ENCODE data around the gene DENND1A.

GRCh38 chr9:123488722-123489321, 441.1 kb downstream of the DENND1A start:
- TF ChIP-seq EZH2 (IDR thresholded peaks at IDR 0.05): no peak
- TF ChIP-seq POLR2AphosphoS5 (IDR thresholded peaks at IDR 0.05; ENCODE audit: borderline replicate concordance, low read depth, low read length): no peak
